G401 (cell line): Measurements from ENCODE around the gene OMG. TPM values are rescaled to one million over a fixed set of nuclear protein-coding genes. Genes with fewer than 3 reads are reported as not detected.
"Not testable (repeated sequence)": the region's sequence is repeated elsewhere in the genome, so short reads cannot be mapped to it uniquely, and the experiment has no call there.

ENCODE experiments used
- DNase-seq: peaks from one replicate; pipeline ENCODE4 v3.0.0-alpha.2; 2015; ENCODE audit warnings: low spot score
- in situ Hi-C: cut with HindIII; loops from 2 replicates; pipeline ENCODE4 v1.10.0; 2016; ENCODE audit warnings: low sequenced_read_pairs, mixed read lengths
- total RNA-seq: library from RNA; depleted of rRNA; stranded (reverse); fragments of >200 nt; shearing (Covaris generic); gene quantifications from 2 replicates; pipeline ENCODE4 v1.2.3, GENCODE V29; 2014; rRNA removed

Gene OMG
- total RNA-seq, 1 experiment from 2014 or later: 8.2 TPM

DNA sequence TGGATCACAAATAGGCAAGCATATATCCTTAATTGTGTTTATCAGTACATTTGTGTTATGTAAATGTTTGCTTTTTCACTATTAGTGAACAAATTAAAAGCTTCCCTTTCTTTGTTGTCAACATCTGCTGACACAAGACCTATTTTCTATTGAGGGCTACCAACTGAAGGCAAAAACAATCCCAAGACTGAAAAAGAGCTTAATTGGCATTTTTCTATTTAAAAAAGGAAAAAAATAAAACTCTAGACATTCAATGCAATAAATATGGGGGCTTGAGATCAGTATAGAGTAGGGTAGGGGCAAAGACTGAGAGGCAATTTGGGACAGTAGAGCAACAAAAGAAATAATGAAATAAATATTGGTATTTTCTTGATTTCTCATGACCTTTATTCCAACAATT is 24.2 kb downstream of the OMG start:
- in situ Hi-C loops: no loop called here
- DNase-seq: no peak

- in situ Hi-C loops: no loop called here
- DNase-seq: no peak
These were observed 24.8 kb downstream of the OMG start for GRCh38 chr17:31272236-31272635.

GRCh38 chr17:31269578-31269983 is 27.5 kb downstream of the OMG start:
- DNase-seq: no peak
- in situ Hi-C loops: no loop called here

DNA sequence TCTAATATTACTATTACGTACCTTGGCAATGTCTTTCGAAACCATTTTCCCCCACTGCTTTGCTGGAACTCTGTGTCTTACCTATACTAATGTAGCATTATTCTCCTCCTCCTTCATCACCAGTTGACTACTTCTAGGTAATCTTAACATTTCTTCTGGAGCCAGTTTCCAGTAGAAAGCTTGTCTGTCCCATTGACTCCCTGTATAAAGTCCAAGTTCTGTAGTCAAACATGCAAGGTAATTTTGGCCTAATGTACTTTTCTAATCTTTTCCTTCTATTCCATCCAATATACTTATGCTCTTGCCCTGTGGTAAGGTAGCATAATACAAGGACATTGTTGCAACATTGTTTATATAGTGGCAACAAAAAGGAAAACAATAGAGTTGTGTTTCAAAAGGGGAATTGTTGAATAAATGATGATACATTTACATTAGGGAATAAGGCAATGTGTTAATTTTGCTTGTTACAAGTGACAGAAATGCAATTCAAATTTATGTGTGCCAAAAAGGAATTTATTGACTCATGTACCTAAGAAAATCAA is 27.9 kb downstream of the OMG start:
- in situ Hi-C loops: no loop called here

GRCh38 chr17:31266042-31266441 is 31.0 kb downstream of the OMG start:
- in situ Hi-C loops: no loop called here
- no peak for DNase-seq

More for the DNA sequence above, 27.9 kb downstream of the OMG start:
- no peak for DNase-seq

DNA sequence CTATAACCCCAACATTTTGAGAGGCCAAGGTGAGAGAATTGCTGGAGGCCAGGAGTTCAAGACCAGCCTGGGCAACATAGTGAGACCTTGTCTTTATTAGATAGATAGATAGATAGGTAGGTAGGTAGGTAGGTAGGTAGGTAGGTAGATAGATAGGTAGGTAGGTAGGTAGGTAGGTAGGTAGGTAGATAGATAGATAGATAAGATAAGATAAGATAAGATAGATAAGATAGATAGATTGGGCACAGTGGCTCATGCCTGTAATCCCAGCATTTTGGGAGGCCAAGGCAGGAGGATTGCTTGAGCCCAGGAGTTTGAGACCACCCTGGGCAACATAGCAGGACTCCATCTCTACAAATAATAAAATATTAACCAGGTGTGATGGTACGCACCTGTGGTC is 34.1 kb downstream of the OMG start:
- DNase-seq, in situ Hi-C loops: not testable (repeated sequence)

- in situ Hi-C loops: no loop called here
- DNase-seq: no peak
These were observed 35.4 kb downstream of the OMG start for GRCh38 chr17:31261601-31262000.

DNA sequence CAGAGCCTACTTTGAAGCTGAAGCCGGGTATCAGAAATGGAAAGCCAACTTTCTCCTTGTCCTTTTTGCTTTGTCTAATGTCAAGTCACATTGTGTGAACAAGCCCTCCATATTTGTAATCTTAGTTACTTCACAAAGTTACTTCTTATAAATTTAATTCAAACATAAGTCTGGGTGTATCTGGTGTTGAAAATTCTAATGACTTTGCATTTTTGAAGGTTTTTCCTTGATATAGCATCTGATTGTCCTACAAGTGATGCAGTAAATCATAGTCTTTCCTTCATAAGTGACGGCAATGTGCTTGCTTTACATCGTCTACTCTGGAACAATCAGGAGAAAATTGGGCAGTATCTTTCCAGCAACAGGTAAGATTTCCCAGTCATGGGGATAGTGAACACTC is 36.9 kb downstream of the OMG start:
- no peak for DNase-seq
- in situ Hi-C loops: no loop called here

DNA sequence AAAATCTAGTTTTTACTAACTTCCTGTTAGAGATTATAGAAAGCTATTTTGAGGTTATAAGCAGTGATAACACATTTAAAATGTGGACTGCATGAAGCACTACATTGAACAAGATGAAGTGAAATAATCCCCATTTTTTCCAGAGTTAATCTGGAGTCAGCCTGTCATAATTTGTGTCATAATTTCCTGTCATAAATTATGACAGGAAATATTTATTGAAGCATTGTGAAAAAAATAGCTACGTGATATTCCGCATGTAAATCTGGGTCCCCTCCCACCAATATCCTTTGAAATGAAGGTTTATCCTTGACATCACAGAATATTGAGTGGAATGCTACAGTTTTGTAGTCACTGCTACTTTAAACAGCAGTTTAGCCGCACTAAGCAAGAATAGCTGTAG is 40.1 kb downstream of the OMG start:
- no peak for DNase-seq
- in situ Hi-C loops: no loop called here

- in situ Hi-C loops: no loop called here
- DNase-seq: no peak
These were observed 42.4 kb downstream of the OMG start for GRCh38 chr17:31254654-31255053.

DNA sequence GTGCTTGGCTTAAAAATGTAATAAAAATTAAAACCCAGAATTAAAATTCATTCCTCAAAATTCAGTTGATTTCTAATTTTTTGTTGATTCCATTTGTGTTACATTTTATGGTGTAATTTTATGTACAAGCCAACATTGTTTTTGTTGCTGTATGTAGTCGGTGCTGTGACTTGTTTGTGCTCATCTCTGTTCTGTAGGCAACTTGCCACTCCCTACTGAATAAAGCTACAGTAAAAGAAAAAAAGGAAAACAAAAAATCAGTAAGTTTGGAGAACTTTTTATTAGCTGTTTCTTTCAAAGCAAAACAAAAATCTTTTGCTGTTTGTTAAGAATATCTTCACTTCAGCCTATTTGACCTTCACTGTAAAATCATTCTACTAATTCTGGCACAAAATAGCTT is 44.3 kb downstream of the OMG start:
- DNase-seq: no peak
- in situ Hi-C loops: no loop called here

DNA sequence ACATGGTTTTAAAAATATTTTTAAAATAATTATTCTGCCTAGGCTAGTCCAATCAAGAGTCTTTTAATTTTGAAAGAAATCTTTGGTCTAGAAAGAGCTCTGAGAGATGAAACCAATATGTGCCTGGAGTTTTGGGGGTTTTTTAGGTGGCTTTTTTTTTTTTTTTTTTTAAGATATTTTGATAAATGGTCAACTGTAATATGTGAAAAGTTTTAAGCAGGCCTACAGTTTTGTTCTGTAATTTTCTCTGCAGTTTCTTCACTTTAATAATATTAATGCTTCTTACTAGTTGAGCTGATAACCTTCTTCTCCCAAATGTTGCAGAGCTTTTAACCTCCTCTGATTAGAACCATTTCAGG is 45.1 kb downstream of the OMG start:
- in situ Hi-C loops: no loop called here
- DNase-seq: no peak

DNA sequence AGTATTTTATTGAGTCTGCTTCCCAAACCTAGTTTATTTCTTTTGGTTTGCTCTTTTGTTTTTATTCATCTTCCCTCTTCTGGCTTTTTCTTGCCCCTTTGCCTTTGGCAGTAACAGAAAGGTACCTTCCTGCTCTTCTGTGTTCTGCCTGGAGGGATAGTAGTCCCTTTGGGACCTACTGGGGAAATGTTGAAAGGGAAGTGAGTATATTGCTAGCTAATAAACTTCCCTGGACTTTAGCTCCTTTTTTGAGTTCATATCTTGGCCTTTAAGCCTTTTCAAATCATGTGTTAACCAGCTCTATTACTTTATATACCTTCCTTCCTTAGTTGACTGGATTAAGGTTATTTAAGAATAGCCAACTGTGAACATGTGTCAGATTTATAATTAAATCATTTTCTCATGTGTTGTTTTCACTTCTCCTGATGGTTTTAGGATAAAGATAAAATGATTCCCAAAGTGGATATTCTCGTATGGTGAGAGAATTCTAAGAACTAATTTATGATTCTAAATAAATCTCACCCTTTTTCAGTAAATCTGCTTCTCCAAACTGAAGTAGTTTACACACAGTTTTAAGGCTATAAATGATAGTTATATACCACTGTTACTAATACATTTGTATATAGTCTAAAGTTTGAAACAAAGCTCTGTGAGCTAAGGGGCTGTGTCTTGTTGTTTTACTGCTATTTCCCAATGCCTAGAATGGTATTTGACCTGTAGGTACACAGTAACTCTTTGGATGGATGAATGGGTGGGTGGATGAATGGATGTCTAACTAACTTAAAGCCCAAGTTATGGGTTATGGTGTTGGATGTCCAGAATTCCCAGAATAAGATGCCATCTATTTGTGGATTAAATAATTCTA is 45.7 kb downstream of the OMG start:
- no peak for DNase-seq
- in situ Hi-C loops: no loop called here

DNA sequence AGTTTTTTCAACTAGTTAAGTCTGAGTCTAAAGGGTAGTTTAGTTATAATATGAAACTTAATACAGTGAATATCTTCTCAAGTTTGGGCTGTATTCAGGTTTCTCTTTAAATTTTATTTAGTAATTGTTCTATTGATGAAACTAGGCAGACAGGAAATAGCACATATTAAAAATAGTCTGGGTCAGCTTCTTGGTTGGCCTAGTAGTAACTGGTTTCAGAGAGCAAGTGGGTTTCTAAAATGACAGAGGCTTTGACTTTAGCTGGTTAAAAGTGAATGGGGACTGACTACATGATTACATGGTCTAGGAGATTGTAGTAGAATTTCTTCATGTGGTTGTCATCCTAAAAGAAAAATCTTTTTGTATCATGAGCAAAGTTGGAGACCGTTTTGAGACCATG is 46.8 kb downstream of the OMG start:
- no peak for DNase-seq
- in situ Hi-C loops: no loop called here

GRCh38 chr17:31249835-31250141 is 47.3 kb downstream of the OMG start:
- no peak for DNase-seq
- in situ Hi-C loops: no loop called here

DNA sequence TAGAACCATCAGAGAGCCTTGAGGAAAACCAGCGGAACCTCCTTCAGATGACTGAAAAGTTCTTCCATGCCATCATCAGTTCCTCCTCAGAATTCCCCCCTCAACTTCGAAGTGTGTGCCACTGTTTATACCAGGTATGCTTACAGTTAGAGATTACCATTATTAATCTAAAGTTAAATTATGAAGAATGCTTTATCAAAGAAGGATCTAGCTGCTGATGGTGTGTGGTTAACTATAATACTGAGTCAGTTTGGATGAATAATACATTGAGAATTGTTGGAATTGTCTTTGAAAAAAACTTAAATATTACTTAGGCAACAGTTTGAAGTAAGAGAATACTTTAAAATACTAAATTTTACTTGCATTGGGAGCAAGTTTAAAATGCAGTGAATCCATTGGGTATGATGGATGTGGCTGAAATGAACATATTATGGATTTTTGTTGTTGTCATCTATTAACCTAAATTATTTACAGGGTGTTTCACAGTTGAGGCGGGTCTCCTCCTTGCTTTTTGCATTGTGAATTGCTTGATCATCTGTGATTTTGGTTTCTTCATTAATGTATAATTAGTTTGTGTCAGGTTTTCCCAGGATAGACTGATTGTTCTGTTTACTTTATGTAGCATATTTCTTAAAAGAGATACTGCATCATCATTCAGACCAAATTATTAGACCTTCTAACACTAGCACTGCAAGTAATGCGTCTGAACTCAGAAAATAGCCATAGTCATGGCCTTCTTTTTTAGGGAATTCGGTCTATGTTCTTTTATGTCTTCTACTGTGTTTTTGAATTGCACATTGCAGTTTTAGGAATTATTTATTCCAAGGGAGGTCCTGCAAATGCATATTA is 47.8 kb downstream of the OMG start:
- DNase-seq: no peak
- in situ Hi-C loops: no loop called here

Other genes starting within 250 kb of the OMG start
- 11.1 and 15.1 TPM in 2 replicates for gene NF1, start 202.3 kb downstream of the OMG start, total RNA-seq
- gene EVI2B, start 16.8 kb upstream of the OMG start, total RNA-seq: not detected in 2 replicates
- gene EVI2A, start 24.4 kb upstream of the OMG start, total RNA-seq: not detected in 2 replicates
- gene RAB11FIP4, start 94.4 kb upstream of the OMG start, total RNA-seq: 29.4 and 34.1 TPM in 2 replicates